IPS DF 19.7 (cell line): Measurements from ENCODE around the gene ATAD2B.

Experiments
- DNase-seq: peaks from one replicate; pipeline ENCODE4 v3.0.0-alpha.2; 2013; ENCODE audit warnings: low read depth, low spot score

ATAD2B gene

DNA sequence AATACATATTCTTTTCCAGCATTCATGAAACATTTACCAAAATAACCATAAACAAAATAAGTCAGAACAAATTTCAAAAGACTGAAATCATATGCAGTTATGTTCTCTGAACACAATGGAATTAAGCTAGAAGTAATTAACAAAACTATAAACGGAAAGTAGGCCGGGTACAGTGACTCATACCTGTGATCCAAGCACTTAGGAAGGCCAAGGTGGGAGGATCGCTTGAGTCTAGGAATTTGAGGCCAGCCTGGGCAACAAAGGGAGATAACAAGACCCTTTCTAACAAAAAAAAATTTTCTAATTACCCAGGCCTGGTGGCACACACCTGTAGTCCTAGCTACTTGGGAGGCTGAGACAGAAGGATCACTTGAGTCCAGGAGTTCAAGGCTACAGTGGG lies 14.9 kb downstream of the ATAD2B start:
- DNase-seq: no peak

DNA sequence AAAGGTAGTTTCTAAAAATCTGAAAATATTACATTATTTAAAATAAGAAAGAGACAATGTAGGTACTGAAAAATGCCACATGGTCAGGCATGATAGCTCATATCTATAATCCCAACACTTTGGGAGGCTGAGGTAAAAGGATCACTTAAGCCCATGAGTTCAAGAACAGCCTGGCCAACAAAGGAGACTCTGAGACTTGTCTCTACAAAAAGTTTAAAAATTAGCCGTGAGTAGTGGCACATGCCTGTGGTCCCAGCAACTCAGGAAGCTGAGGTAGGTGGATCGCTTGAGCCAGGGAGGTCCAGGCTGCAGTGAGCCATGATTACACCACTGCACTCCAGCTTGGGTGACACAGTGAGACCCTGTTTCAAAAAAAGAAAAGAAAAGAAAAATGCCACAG lies 21.8 kb downstream of the ATAD2B start:
- no peak for DNase-seq

DNA sequence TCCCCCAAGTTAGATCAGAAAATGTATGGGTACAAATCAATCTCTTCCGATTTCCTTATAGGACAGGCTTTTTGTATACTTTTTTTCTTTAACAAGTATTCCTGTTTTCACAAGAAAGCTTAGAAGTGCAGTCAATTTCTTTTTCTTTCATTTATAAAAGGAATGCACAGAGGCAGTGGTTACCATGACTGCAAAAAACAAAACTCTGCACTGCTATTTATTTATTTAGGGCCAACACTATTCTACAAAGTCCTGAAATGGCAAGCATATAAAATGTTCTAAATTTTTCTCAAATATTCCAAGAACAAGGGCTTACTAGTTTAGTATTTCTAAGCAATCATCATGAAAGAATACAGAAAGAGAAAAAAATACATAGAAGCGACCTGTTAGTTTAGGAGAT lies 22.2 kb downstream of the ATAD2B start:
- DNase-seq: no peak

DNA sequence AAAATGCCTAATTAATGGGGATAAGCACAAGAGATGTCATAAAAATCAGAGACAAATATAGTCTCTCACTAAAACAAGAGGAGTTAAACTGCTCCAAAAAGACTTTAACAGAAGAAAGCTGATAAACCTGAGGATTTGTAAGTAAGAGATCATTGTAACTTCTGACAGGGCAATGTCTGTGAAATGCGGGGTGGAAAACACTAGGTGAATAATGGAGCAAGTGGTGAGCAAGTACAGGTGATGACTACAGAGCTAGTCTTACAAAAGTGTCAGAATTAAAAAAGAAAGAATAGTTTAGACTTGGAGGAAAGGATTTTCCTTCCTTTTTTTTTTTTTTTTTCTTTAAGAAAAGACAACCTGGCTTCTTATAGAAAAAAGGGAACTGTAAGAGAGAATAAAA lies 22.7 kb downstream of the ATAD2B start:
- DNase-seq: no peak

DNA sequence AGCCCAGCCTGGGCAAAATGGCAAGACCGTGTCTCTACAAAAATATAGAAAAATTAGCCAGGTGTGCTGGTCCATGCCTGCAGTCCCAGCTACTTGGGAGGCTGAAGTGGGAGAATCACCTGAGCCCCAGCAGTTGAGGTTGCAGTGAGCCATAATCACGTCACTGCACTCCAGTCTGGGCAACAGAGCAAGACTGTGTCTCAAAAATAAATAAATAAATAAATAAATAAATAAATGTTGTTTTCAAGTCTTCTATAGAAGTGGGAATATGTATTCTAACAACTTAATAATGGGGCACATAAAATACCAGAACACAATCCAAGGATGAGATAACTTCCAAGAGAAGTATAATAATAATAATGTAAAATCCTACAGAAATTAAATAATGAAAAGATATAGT lies 23.9 kb downstream of the ATAD2B start:
- DNase-seq: no peak

DNA sequence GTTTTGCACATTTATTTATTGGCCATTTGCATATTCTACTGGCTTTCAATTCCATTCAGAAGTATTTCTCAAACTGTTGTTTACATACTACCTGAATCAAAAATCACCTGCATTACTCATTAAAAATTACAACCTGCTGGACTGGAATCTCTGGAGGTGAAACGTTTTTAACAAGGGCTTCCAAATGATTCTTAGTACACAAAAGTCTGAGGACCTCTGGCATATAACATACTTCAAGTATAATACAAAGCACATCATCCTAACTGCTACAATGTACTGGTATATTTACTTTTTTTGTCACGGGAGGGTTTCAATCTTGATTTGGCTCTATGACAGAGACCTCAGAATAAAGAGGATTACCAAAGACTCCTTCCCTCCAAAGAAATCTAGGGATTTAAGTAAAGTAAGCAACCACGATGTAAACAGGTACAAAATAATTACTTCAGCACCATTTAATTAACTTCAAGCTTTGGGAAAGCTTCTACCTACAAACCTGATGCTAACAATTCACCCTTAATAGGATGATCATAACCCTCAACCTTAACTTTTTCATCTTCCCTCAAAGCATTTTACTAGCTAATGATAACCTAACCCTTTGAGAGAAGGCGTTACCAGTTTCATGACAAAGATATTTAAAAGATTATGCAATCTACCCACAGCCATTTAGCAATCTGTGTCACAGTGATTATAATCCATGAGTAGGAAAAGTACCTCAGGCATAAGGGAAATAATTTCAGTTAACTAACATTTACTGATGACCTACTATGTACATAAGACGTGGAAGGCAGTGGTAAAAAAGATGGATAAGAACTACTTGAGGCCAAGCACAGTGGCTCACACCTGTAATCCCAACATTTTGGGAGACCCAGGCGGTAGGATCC lies 24.7 kb downstream of the ATAD2B start:
- DNase-seq: no peak

DNA sequence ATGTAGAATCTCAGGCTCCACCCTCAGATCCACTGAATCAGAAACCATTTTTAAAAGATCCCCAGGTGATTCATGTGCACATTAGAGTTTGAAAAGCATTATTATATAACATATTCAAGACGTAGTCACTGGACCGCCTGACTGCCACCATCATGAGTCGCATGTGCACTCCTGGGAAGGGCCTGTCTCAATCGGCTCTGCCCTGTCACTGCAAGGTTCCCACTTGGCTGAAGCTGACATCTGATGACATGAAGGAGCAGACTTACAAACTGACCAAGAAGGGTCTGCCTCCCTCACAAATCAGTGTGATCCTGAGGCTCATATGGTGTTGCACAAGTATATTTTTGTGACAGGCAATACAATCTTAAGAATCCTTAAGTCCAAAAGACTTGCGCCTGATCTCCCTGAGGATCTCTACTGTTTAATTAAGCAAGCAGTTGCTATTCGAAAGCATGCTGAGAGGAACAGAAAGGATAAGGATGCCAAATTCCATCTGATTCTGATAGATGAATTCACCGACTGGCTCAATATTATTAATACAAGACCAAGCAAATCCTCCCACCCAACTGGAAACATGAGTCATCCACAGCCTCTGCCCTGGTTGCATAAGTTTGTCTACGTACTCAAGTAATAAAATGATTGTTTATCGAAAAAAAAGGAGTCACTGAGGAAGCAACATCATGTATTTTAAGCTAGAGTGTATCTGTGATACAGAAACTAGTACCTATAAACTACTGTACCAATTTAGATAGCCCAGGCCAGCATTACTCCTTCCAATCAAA lies 26.2 kb downstream of the ATAD2B start:
- DNase-seq: no peak

DNA sequence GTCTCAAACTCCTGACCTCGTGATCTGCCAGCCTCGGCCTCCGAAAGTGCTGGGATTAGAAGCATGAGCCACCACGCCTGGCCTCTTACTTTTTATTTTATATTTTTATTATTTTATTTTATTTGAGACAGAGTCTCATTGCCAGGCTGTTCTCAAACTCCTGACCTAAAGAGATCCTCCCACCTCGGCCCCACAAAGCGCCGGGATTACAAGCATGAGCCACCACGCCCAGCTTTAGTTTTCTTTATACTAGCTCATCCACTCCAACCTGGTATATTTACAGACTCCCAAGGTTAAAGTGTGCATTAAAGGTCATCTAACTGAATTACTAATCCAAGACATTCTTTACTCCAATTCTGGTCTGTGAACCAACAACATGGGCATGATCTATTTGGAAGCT lies 26.8 kb downstream of the ATAD2B start:
- no peak for DNase-seq

DNA sequence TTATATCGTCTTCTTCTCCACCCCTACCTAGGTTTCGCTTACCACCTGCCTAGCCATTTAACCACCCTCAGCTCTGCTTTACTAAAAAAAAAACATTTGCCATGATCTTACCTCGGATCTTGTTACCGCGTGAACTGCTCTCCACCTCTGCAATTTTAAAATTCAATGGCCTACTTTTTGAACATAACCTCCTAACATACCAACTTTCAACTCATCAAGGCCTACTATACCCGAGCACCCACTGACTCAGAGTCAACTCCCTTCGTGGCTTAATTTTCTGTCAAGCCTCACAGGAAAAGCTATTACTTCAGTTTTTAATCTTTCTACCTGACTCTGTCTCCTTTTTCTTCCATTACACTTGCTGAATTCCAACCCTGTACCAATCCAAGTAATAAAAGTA lies 55.7 kb downstream of the ATAD2B start:
- DNase-seq: no peak

DNA sequence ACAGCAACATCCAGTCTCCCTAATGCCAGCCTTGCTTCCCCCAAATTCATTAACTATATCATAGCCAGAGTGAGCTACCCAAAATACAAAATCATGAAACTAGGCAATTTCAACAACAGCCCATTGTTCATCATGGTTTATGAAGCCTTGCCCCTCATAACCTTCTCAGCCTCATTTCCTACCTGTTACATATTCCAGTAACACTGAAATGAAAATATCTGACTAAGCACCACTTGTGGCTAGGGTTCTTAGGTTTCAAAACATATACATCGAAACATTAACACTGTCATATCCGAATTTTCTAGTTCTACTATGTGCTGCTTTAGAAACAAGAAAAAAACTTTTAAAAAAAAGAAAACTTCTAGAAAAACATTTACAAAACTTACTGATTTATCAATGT lies 59.5 kb downstream of the ATAD2B start:
- no peak for DNase-seq

DNA sequence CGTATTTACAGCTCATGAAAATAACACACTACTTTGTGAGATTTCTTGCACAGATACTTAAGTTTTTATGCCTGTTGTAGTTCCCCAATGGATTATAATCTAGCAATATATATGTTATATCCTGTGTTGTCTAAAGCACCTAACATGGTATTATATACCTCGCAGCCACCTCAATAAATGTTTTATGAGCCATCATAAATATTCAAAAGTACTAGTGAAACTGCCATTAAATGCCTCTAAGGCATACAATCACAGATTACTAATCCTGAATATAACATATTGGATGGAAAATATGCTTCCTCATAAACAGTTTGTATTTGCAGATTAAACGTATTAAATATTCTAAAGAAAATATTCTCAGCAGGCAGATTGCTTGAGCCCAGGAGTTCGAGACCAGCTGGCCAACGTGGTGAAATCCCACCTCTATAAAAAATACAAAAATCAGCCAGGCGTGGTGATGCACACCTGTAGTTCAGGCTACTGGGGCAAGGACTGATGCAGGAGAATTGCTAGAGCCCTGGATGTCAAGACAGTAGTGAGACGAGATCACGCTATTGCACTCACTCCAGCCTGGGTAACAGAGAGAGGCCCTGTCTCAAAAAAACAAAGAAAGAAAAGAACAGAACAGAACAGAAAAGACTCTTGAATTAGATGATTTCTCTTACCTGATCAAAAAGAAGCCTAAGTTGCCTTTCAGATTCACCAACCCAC lies 64.1 kb downstream of the ATAD2B start:
- DNase-seq: no peak

DNA sequence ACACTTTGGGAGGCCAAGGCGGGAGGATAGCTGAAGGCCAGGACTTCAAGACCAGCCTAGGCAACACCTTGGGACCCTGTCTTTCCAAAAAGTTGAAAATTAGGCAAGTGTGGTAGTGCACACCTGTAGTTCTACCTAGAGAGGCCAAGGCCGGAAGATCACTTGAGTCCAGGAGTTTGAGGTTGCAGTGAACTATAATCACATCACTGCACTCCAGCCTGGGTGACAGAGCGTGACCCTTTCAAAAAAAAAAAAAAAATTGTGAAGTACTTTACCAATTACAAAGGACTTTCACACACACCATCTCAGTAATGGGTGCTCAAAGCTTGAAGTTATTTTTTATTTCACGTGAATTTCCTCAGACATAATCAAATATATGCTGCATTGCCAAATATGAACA lies 65.0 kb downstream of the ATAD2B start:
- no peak for DNase-seq

DNA sequence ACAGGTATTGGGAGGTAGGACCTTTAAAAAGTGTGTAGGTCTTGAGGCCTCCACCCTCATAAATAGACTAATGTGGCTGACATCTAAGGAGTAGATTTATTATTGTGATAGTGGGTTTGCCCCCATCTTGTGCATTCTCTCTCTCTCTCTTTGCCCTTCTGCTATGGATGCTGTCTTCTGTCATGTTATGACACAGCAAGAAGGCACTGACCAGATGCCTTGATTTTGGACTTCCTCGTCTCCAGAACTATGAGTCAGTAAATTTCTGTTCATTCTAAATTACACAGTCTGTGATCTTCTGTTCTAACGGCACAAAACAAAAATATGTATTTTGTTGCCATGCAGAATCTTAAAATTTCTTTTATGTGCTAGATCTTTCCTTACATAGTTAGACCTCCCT lies 66.9 kb downstream of the ATAD2B start:
- DNase-seq: no peak

DNA sequence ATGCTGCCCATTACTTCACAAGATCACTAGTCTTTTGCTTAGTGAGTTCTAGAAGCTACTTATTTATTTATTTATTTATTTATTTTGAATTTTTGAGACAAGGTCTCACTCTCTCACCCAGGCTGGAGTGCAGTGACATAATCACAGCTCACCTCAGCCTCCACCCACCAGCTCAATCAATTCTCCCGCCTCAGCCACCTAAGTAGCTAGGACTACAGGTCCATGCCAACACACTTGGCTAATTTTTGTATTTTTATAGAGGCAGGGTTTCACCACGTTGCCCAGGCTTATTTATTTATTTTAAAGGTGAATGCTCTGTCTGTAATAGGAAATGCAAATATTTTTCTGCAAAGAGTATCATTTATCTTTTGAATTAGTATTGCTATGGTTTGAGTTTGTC lies 67.7 kb downstream of the ATAD2B start:
- DNase-seq: no peak

DNA sequence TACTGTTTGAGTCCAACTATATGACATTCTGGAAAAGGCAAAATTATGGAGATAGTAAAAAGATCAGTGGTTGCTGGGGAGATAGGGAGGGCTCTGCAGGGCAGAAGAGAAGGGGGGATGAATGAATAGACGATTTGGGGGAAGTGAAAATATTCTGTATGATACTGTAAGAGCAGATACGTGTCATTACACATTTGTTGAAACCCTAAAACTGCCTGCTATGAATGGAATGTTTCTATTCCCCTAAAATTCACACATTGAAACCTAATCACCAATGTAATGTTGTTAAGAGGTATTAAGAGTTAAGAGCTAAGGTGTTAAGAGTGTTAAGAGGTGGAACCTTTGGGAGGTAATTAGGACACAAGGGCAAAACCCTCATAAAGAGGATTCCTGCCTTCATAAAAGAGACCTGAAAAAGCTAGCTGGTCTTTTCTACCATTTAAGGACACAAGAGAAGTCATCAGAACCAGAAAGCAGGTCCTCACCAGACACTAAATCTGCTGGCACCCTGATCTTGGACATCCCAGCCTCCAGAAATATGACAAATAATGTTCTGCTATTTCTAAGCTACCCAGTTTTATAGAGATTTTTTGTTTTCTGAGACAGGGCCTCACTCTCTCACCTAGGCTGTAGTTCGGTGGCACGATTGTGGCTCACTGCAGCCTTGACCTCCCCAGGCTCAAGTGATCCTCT lies 76.2 kb downstream of the ATAD2B start:
- DNase-seq: no peak

DNA sequence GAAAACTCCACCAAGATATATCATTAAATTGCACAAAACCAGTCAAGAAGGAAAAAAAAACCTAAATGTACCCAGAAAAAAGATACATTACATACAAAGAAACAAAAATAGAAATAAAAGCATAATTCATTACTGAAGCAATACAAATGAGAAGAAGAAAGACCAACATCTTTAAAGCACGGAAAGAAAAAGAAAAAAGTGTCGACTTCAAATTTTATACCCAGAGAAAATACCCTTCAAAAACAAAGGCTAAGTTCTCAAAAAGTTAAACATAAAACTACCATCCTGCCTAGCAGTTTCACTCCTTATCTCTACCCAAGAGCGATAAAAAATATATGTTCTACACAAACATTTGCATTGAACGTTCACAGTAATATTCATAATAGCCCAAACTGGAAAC lies 82.0 kb downstream of the ATAD2B start:
- DNase-seq: no peak

DNA sequence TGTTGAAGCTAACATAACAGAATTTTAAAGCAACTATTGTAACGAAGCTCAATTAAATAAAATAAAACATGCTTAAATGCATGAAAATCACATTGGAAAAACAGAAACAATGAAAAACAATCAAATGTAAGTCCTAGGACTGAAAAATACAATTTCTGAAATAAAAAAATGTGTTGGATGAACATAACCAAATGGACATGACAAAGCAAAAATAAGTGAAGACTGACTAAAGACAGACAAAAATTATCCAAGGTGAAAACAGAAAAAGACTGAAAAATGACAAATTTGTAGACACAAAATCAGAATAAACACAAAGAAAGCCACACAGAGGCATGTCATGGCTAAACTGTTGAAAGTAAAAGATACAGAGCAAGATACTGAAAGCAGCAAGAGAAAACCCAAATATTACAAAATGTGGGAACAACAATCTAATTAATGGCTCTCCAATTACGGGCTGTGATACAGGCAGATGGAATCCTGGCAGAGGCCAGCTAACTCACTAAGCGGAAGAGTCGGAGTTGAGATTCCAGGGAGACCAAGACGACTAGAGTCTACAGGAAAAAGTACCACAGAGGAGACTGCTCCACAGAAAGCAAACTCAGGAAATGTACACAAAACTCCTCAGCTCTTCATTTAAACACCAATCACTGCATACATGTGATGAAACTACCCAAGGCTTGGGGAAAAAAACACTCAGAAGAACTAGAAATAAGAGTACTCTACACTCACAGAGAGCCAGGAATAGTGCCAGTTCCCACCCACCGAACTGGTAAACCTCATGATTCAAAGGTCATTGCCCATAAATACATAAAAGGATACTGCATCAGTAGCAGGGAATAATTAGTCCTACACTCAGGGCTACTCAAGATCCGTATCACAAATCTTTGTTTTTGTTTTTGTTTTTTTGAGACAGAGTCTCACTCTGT lies 83.6 kb downstream of the ATAD2B start:
- DNase-seq: no peak

DNA sequence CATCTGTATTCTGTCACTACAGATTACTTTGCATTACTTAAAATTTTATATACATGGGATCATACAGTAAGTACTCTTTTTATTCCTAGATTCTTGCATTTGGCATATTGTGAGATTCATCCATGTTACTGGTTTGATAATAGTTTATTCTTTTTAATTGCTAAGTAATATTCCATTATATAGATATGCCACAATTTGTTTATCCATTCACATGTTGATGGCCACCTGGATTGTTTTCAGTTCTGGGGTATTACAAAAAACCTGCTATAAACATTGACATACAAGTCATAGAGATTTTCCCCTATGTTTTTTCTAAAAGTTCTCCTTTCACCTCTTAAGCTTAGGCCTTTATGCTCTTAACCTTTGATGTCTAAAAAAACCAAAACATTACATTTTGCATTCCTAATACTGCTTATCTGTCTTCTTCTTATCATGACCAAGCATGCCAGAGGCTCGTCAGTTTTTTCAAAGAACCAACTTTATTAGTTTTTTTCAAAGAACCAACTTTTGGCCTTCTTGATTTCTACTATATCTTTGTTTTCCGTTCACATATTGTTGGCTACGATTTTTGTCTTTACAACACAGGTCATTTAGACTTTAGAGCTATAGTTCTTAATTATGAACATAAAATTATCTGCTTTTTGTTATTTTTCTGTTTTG lies 86.9 kb downstream of the ATAD2B start:
- no peak for DNase-seq

DNA sequence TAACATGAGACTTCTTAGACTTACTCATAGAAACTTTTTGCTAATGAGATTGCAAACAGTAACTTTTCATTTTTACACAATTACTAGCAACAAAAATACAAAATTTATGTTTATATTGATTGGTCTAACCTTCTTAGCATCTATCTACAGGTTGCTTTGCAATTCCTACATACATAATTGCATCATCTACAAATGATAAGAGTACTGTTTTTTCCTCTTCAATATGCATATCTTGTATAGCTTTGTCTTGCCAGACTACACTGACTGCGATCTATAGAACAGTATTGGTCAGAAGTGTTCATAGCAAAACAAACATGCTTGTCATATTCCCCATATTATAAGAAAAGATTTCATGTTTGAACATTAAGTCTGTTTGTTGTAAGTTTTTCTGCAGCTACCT lies 87.9 kb downstream of the ATAD2B start:
- DNase-seq: no peak

DNA sequence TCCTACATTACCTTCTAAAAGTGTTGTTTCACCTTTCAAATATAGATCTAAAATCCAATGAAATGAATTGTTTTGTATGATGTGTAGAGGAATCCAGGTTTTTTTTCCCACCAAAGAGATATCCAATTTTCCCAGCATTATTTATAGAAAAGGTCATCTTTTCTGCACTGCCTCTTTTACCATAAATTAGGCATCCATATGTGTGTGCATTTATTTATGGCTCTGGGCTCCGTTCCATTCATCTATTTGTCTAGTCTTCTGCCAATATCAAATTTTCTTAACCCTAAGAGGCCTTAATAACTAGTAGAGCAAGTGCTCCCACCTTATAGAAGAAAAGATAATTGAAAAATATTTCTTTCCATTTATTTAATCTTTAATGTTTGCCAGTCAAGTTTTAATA lies 88.3 kb downstream of the ATAD2B start:
- no peak for DNase-seq
